ENCODE measurements around the gene CADPS. TPM values are rescaled to one million over a fixed set of nuclear protein-coding genes. Genes with fewer than 3 reads are reported as not detected.
A peak's percentile ranks its signal among the peaks of the same experiment; 100 is the strongest.

Gene CADPS
- total RNA-seq, 2 experiments from 2014 or later = 61.3 to 68.6 TPM

- no peaks in the 10 kb centered on the region for H3K9me3 ChIP-seq (ENCODE audit: low read length)
- H4K20me1 ChIP-seq (ENCODE audit: insufficient read depth, low read length) = no peaks in the 10 kb centered on the region
- CTCF ChIA-PET (ENCODE audit: unreplicated experiment) = no interaction called here
- no peaks in the 10 kb centered on the region for H3K9me2 ChIP-seq (ENCODE audit: insufficient read depth, low read length)
- no peak overlapping the region for H2AFZ ChIP-seq (ENCODE audit: low read length)
- POLR2A ChIA-PET = no interaction called here
- peak; percentile 16 for DNase-seq (ENCODE audit: low spot score)
- no peaks in the 10 kb centered on the region for H3K4me1 ChIP-seq (ENCODE audit: insufficient read depth, low read length, poor library complexity, severe bottlenecking)
- intact Hi-C loops (cut with micrococcal nuclease; ENCODE audit: unreplicated experiment) = no loop called here
- no peak overlapping the region for H3K4me3 ChIP-seq (ENCODE audit: low read depth, low read length, poor library complexity, severe bottlenecking)
- no peak overlapping the region for H3K27ac ChIP-seq (ENCODE audit: low read depth, low read length, poor library complexity, severe bottlenecking)
- H3K36me3 ChIP-seq (ENCODE audit: insufficient read depth, low read length) = no peaks in the 10 kb centered on the region
- H3K4me2 ChIP-seq (ENCODE audit: low read length) = no peak overlapping the region
- no TSS peak for BruUV-seq (replicated peaks)
- TF ChIP-seq EZH2phosphoT487 (IDR thresholded peaks at IDR 0.05; ENCODE audit: borderline replicate concordance, low read depth, low read length) = no peak
- H3K79me2 ChIP-seq (ENCODE audit: insufficient read depth, low read depth, low read length) = no peaks in the 10 kb centered on the region
Measured at GRCh38 chr3:62529230-62529629, 346.0 kb downstream of the CADPS start.

GRCh38 chr3:62527474-62527873 lies 347.7 kb downstream of the CADPS start:
- no peaks in the 10 kb centered on the region for H4K20me1 ChIP-seq (ENCODE audit: insufficient read depth, low read length)
- H3K36me3 ChIP-seq (ENCODE audit: insufficient read depth, low read length) = no peaks in the 10 kb centered on the region
- TF ChIP-seq EZH2phosphoT487 (IDR thresholded peaks at IDR 0.05; ENCODE audit: borderline replicate concordance, low read depth, low read length) (no peak), CTCF (conservative IDR thresholded peaks at IDR 0.05; ENCODE audit: low read length) (no peak)
- BruUV-seq (replicated peaks) = no TSS peak
- CTCF ChIA-PET (ENCODE audit: unreplicated experiment) = no interaction called here
- POLR2A ChIA-PET = no interaction called here
- no peaks in the 10 kb centered on the region for H3K79me2 ChIP-seq (ENCODE audit: insufficient read depth, low read depth, low read length)
- no peaks in the 10 kb centered on the region for H3K9me3 ChIP-seq (ENCODE audit: low read length)
- H3K4me3 ChIP-seq (ENCODE audit: low read depth, low read length, poor library complexity, severe bottlenecking) = no peak overlapping the region
- intact Hi-C loops (cut with micrococcal nuclease; ENCODE audit: unreplicated experiment) = no loop called here
- DNase-seq (ENCODE audit: low spot score) = no peak
- H2AFZ ChIP-seq (ENCODE audit: low read length) = no peak overlapping the region
- no peaks in the 10 kb centered on the region for H3K4me1 ChIP-seq (ENCODE audit: insufficient read depth, low read length, poor library complexity, severe bottlenecking)
- H3K9me2 ChIP-seq (ENCODE audit: insufficient read depth, low read length) = no peaks in the 10 kb centered on the region
- no peak overlapping the region for H3K27ac ChIP-seq (ENCODE audit: low read depth, low read length, poor library complexity, severe bottlenecking)
- H3K4me2 ChIP-seq (ENCODE audit: low read length) = no peak overlapping the region

GRCh38 chr3:62525281-62525680 lies 349.9 kb downstream of the CADPS start:
- Histone ChIP-seq H3K4me3 (ENCODE audit: low read depth, low read length, poor library complexity, severe bottlenecking) (no peak overlapping the region), H3K9me3 (ENCODE audit: low read length) (no peaks in the 10 kb centered on the region), H3K27ac (ENCODE audit: low read depth, low read length, poor library complexity, severe bottlenecking) (no peak overlapping the region), H3K79me2 (ENCODE audit: insufficient read depth, low read depth, low read length) (no peaks in the 10 kb centered on the region), H4K20me1 (ENCODE audit: insufficient read depth, low read length) (no peaks in the 10 kb centered on the region), H3K36me3 (ENCODE audit: insufficient read depth, low read length) (no peaks in the 10 kb centered on the region), H3K4me1 (ENCODE audit: insufficient read depth, low read length, poor library complexity, severe bottlenecking) (no peaks in the 10 kb centered on the region), H3K4me2 (ENCODE audit: low read length) (no peak overlapping the region), H2AFZ (ENCODE audit: low read length) (no peak overlapping the region), H3K9me2 (ENCODE audit: insufficient read depth, low read length) (no peaks in the 10 kb centered on the region)
- TF ChIP-seq EZH2phosphoT487 (IDR thresholded peaks at IDR 0.05; ENCODE audit: borderline replicate concordance, low read depth, low read length) (no peak), CTCF (conservative IDR thresholded peaks at IDR 0.05; ENCODE audit: low read length) (no peak)
- no peak for DNase-seq (ENCODE audit: low spot score)
- POLR2A ChIA-PET = no interaction called here
- BruUV-seq (replicated peaks) = no TSS peak
- CTCF ChIA-PET (ENCODE audit: unreplicated experiment) = no interaction called here
- intact Hi-C loops (cut with micrococcal nuclease; ENCODE audit: unreplicated experiment) = no loop called here

Measured in OCI-LY7 (cell line).